OCI-LY7 (cell line): ENCODE data around the gene RNASE3.
"Not testable (repeated sequence)": the region's sequence is repeated elsewhere in the genome, so short reads cannot be mapped to it uniquely, and the experiment has no call there.

ENCODE experiments used
- EZH2phosphoT487 ChIP-seq: fragments of 200-600 bp; sonication (generic); IDR thresholded peaks from 2 replicates; pipeline ENCODE4 v1.6.1; 2018; ENCODE audit warnings: low read depth, borderline replicate concordance, mild to moderate bottlenecking, mixed run types, antibody characterized with exemption, low read length, moderate library complexity, mixed read lengths
- TF ChIP-seq, protein P1 (sequence below): fragments of 200-600 bp; sonication (generic); conservative IDR thresholded peaks from 2 replicates; pipeline ENCODE4 v1.5.1; 2014; ENCODE audit warnings: mild to moderate bottlenecking, antibody characterized with exemption, low read length, moderate library complexity, mixed read lengths

DNA sequence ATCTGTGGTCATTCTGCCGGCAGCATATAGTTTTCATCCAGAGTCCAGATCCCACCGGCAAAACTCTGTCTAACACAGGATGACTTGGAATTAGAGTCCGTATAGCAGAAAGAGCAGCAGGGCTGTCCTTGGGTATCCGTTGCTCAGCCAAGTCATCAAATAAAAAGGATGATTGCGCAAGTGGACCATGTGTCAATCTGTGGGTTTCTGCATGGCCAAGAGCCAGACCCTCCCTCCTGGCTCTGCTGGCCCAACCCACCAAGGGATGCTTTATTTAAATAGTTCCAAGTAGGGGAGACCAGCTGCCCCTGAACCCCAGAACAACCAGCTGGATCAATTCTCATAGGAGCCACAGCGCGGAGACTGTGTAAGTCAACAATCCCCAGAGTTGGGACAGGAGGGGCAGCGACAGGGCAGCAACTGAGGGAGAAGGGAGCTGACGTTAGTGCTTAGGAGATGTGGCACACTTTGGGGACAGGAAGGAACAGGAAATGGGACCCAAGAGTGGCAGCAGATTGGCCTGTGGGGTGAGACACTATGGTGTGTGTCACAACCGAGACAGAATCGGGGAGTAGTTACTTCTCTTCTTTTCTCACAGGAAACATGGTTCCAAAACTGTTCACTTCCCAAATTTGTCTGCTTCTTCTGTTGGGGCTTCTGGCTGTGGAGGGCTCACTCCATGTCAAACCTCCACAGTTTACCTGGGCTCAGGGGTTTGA lies 28.0 kb downstream of the RNASE3 start:
- TF ChIP-seq, protein P1, sequence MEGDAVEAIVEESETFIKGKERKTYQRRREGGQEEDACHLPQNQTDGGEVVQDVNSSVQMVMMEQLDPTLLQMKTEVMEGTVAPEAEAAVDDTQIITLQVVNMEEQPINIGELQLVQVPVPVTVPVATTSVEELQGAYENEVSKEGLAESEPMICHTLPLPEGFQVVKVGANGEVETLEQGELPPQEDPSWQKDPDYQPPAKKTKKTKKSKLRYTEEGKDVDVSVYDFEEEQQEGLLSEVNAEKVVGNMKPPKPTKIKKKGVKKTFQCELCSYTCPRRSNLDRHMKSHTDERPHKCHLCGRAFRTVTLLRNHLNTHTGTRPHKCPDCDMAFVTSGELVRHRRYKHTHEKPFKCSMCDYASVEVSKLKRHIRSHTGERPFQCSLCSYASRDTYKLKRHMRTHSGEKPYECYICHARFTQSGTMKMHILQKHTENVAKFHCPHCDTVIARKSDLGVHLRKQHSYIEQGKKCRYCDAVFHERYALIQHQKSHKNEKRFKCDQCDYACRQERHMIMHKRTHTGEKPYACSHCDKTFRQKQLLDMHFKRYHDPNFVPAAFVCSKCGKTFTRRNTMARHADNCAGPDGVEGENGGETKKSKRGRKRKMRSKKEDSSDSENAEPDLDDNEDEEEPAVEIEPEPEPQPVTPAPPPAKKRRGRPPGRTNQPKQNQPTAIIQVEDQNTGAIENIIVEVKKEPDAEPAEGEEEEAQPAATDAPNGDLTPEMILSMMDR: not testable (repeated sequence)
- TF ChIP-seq EZH2phosphoT487: not testable (repeated sequence)
